Common myeloid progenitor, CD34-positive (primary cell): Measurements from ENCODE around the gene LONRF2.

Experiments used
- CTCF ChIA-PET: fragments of 350-600 bp; sonication (Branson Sonifier 250); formaldehyde crosslinking; loops from one replicate; lab custom pipeline; 2021; ENCODE audit warnings: antibody characterized with exemption; lab: Charles Lee
- POLR2A ChIA-PET: fragments of 350-600 bp; sonication (Branson Sonifier 250); formaldehyde crosslinking; loops from one replicate; lab custom pipeline; 2021; ENCODE audit warnings: antibody characterized with exemption; lab: Charles Lee
- DNase-seq, 3 donors: peaks; one replicate each; pipeline versions ENCODE4 v3.0.0 to v3.0.0-alpha.2; 2013
- H3K27ac ChIP-seq, 2 experiments: 1 replicate in 1 of 2; 2 replicates in 1 of 2; pipeline ENCODE4 v1.7.0; 2013; ENCODE audit warnings: inconsistent platforms in 2 of 2, low read length in 2 of 2, mild to moderate bottlenecking in 2 of 2, low read depth in 1 of 2, moderate library complexity in 1 of 2; ENCODE audit not compliant: severe bottlenecking in 2 of 2, insufficient read depth in 1 of 2, poor library complexity in 1 of 2
- H3K27me3 ChIP-seq, 5 experiments: replicated peaks in 2 of 5; 1 replicate in 3 of 5; 2 replicates in 2 of 5; pipeline versions ENCODE4 v1.6.1 to v1.7.0; 2013; ENCODE audit warnings: low read length in 4 of 5, mild to moderate bottlenecking in 2 of 5, moderate library complexity in 2 of 5, inconsistent platforms in 1 of 5; ENCODE audit not compliant: insufficient read depth in 5 of 5, control insufficient read depth in 4 of 5
- H3K36me3 ChIP-seq, 4 experiments: 1 replicate in 2 of 4; 2 replicates in 2 of 4; pipeline versions ENCODE4 v1.6.1 to v1.7.0; 2013; ENCODE audit warnings: low read length in 3 of 4, control low read depth in 1 of 4, mild to moderate bottlenecking in 1 of 4; ENCODE audit not compliant: control insufficient read depth in 4 of 4, insufficient read depth in 4 of 4
- H3K4me1 ChIP-seq, 4 experiments: 1 replicate in 3 of 4; 2 replicates in 1 of 4; pipeline versions ENCODE4 v1.6.1 to v1.7.1; 2013; ENCODE audit warnings: low read length in 3 of 4, mild to moderate bottlenecking in 3 of 4, control low read depth in 1 of 4, inconsistent platforms in 1 of 4, moderate library complexity in 1 of 4; ENCODE audit not compliant: control insufficient read depth in 4 of 4, insufficient read depth in 4 of 4; ENCODE audit errors: control extremely low read depth in 1 of 4
- H3K4me3 ChIP-seq, 7 experiments: 1 replicate in 4 of 7; 2 replicates in 3 of 7; pipeline versions ENCODE4 v1.5.1 to v1.7.0; 2013; ENCODE audit warnings: mild to moderate bottlenecking in 7 of 7, low read length in 6 of 7, moderate library complexity in 6 of 7, inconsistent platforms in 2 of 7, low read depth in 2 of 7, control low read depth in 1 of 7; ENCODE audit not compliant: insufficient read depth in 4 of 7, control insufficient read depth in 1 of 7; ENCODE audit errors: extremely low read depth in 1 of 7
- H3K9me3 ChIP-seq, 5 experiments: 1 replicate in 4 of 5; 2 replicates in 1 of 5; pipeline versions ENCODE4 v1.6.1 to v1.7.1; 2013; ENCODE audit warnings: low read length in 4 of 5, mild to moderate bottlenecking in 2 of 5, inconsistent platforms in 1 of 5, low read depth in 1 of 5, moderate library complexity in 1 of 5; ENCODE audit not compliant: control insufficient read depth in 4 of 5, insufficient read depth in 2 of 5; ENCODE audit errors: control extremely low read depth in 1 of 5
- WGBS: methylation state at CpG from one replicate; pipeline ENCODE4 v1.1.5; 2013; ENCODE audit not compliant: insufficient coverage; 5-methylcytosine and 5-hydroxymethylcytosine counted together

LONRF2 gene

GRCh38 chr2:100246163-100247145, 75.8 kb downstream of the LONRF2 start:
- POLR2A ChIA-PET, result no interaction called here
- WGBS, result 86% methylated on average over 24 of the region's 28 CpGs
- H3K36me3 ChIP-seq, result no peaks in the 10 kb centered on the region
- no peaks in the 10 kb centered on the region for H3K27me3 ChIP-seq
- H3K27ac ChIP-seq, result no peak overlapping the region
- no peaks in the 10 kb centered on the region for H3K4me1 ChIP-seq
- H3K4me3 ChIP-seq, result no peak overlapping the region
- DNase-seq, result peak; percentile 58 to 81 (median 76)
- CTCF ChIA-PET, result interaction anchor here (0.9 to 6.0 kb wide), 17 partner anchors 11 to 690 kb away, joined by 3 to 50 read pairs (median 4); no protein-coding TSS in a partner anchor
- no peaks in the 10 kb centered on the region for H3K9me3 ChIP-seq

GRCh38 chr2:100245681-100246080, 76.6 kb downstream of the LONRF2 start:
- ChIA-PET CTCF (interaction anchor here (0.9 to 6.0 kb wide), 15 partner anchors 11 to 690 kb away, joined by 3 to 50 read pairs (median 4); no protein-coding TSS in a partner anchor), POLR2A (no interaction called here)
- Histone ChIP-seq H3K27ac (no peak overlapping the region), H3K27me3 (no peaks in the 10 kb centered on the region), H3K4me1 (no peaks in the 10 kb centered on the region), H3K36me3 (no peaks in the 10 kb centered on the region), H3K9me3 (no peaks in the 10 kb centered on the region), H3K4me3 (no peak overlapping the region)
- DNase-seq, result no peak
- 97% methylated on average over 4 of the region's 4 CpGs for WGBS

GRCh38 chr2:100244881-100245605, 77.3 kb downstream of the LONRF2 start:
- POLR2A ChIA-PET, result no interaction called here

GRCh38 chr2:100243631-100244030, 78.7 kb downstream of the LONRF2 start:
- no peak overlapping the region for H3K27ac ChIP-seq
- H3K27me3 ChIP-seq, result no peaks in the 10 kb centered on the region
- no peaks in the 10 kb centered on the region for H3K36me3 ChIP-seq
- H3K4me1 ChIP-seq, result no peaks in the 10 kb centered on the region
- ChIA-PET POLR2A (no interaction called here), CTCF (no interaction called here)
- no peak overlapping the region for H3K4me3 ChIP-seq
- 90% methylated on average over 5 of the region's 6 CpGs for WGBS
- no peaks in the 10 kb centered on the region for H3K9me3 ChIP-seq
- DNase-seq, result no peak

More at GRCh38 chr2:100244881-100245605, 77.3 kb downstream of the LONRF2 start:
- 100% methylated on average over 6 of the region's 6 CpGs for WGBS
- H3K27me3 ChIP-seq, result no peaks in the 10 kb centered on the region
- H3K4me3 ChIP-seq, result no peak overlapping the region
- no peak overlapping the region for H3K27ac ChIP-seq
- H3K9me3 ChIP-seq, result no peaks in the 10 kb centered on the region
- no peaks in the 10 kb centered on the region for H3K36me3 ChIP-seq
- no peaks in the 10 kb centered on the region for H3K4me1 ChIP-seq
- CTCF ChIA-PET, result interaction anchor here (0.7 to 6.0 kb wide), 18 partner anchors 10 to 689 kb away, joined by 3 to 50 read pairs (median 4); no protein-coding TSS in a partner anchor
- DNase-seq, result no peak

- ChIA-PET CTCF (interaction anchor here (1.1 to 2.8 kb wide), 7 partner anchors 13 to 684 kb away, joined by 3 to 11 read pairs (median 7); no protein-coding TSS in a partner anchor), POLR2A (no interaction called here)
- WGBS, result 60% methylated on average over 6 of the region's 6 CpGs
- DNase-seq, result peak; percentile 42 to 61 (median 52)
- H3K4me3 ChIP-seq, result no peak overlapping the region
- no peaks in the 10 kb centered on the region for H3K9me3 ChIP-seq
- H3K27ac ChIP-seq, result no peak overlapping the region
- H3K36me3 ChIP-seq, result no peaks in the 10 kb centered on the region
- H3K4me1 ChIP-seq, result no peaks in the 10 kb centered on the region
- H3K27me3 ChIP-seq, result no peaks in the 10 kb centered on the region
Observed at GRCh38 chr2:100242891-100243619, 79.2 kb downstream of the LONRF2 start.

- H3K9me3 ChIP-seq, result no peaks in the 10 kb centered on the region
- no peaks in the 10 kb centered on the region for H3K36me3 ChIP-seq
- 99% methylated on average over 8 of the region's 11 CpGs for WGBS
- no peak overlapping the region for H3K4me3 ChIP-seq
- H3K27me3 ChIP-seq, result no peaks in the 10 kb centered on the region
- no peak overlapping the region for H3K27ac ChIP-seq
- POLR2A ChIA-PET, result interaction anchor here (0.6 kb wide), 1 partner anchor 505 kb away, joined by 5 read pairs; no protein-coding TSS in a partner anchor
- no peaks in the 10 kb centered on the region for H3K4me1 ChIP-seq
- DNase-seq, result no peak
- CTCF ChIA-PET, result interaction anchor here (0.6 to 2.8 kb wide), 13 partner anchors 13 to 683 kb away, joined by 3 to 16 read pairs (median 6); no protein-coding TSS in a partner anchor
Observed at GRCh38 chr2:100242476-100242875, 79.8 kb downstream of the LONRF2 start.
